ENCODE results near the gene STAC.

DNA sequence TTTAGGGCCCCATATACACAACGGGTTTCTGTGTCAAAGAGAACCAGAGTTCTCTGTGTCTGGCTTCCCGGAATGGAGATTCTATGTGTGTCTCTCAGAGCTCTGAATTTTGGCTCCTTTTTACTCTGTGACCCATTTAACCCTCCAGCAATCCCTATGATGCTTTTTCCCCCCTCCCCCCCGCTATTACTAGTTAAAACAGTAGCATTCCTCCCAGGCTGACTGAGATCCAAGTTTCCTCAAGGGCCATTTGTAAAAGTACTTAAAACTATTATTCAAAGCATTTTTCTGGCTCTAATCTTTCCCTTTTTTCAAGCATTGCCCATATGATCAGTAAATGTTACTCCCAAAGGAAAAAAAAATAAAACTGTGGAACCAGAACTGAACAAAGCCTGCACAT is 6.6 kb upstream of the STAC start:
- TF ChIP-seq, protein P1, sequence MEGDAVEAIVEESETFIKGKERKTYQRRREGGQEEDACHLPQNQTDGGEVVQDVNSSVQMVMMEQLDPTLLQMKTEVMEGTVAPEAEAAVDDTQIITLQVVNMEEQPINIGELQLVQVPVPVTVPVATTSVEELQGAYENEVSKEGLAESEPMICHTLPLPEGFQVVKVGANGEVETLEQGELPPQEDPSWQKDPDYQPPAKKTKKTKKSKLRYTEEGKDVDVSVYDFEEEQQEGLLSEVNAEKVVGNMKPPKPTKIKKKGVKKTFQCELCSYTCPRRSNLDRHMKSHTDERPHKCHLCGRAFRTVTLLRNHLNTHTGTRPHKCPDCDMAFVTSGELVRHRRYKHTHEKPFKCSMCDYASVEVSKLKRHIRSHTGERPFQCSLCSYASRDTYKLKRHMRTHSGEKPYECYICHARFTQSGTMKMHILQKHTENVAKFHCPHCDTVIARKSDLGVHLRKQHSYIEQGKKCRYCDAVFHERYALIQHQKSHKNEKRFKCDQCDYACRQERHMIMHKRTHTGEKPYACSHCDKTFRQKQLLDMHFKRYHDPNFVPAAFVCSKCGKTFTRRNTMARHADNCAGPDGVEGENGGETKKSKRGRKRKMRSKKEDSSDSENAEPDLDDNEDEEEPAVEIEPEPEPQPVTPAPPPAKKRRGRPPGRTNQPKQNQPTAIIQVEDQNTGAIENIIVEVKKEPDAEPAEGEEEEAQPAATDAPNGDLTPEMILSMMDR (IDR thresholded peaks at IDR 0.05; ENCODE audit: low read depth, low read length, poor library complexity, severe bottlenecking) = no peak
- TF ChIP-seq EZH2phosphoT487 (IDR thresholded peaks at IDR 0.05; ENCODE audit: borderline replicate concordance, low read length) = no peak

All from DOHH2 (cell line).